ENCODE data around the gene SHB. TPM values are rescaled to one million over a fixed set of nuclear protein-coding genes. Genes with fewer than 3 reads are reported as not detected.

Gene SHB
- total and polyA plus RNA-seq, 2 of the 13 experiments (the other 11 are each of a cell fraction or from before 2014, with no cell fraction given) = 19.4 to 20.7 TPM

GRCh38 chr9:38012767-38013450 is 56.1 kb downstream of the SHB start (continued):
- TF ChIP-seq ARID4A (CRISPR knock-in tag; IDR thresholded peaks at IDR 0.05; ENCODE audit: borderline replicate concordance) (no peak), ETV5 (CRISPR knock-in tag; IDR thresholded peaks at IDR 0.05; ENCODE audit: borderline replicate concordance) (no peak), ZNF431 (CRISPR knock-in tag; IDR thresholded peaks at IDR 0.05; ENCODE audit: borderline replicate concordance, low read depth) (no peak), SIN3B (IDR thresholded peaks at IDR 0.05; ENCODE audit: low read length) (no peak), ZFY (CRISPR knock-in tag; IDR thresholded peaks at IDR 0.05) (no peak), ZNF331 (CRISPR knock-in tag; IDR thresholded peaks at IDR 0.05) (no peak), ZNF770 (CRISPR knock-in tag; IDR thresholded peaks at IDR 0.05) (no peak), HNRNPUL1 (IDR thresholded peaks at IDR 0.05; ENCODE audit: low read depth, low read length) (no peak)

All from HepG2 (cell line).